Measurements from ENCODE around the gene AGAP1. TPM values are rescaled to one million over a fixed set of nuclear protein-coding genes. Genes with fewer than 3 reads are reported as not detected.
A peak's percentile ranks its signal among the peaks of the same experiment; 100 is the strongest.

The AGAP1 gene
- total RNA-seq, 6 experiments from 2014 or later, result 8.1 to 11.2 (median 9.8) TPM

DNA sequence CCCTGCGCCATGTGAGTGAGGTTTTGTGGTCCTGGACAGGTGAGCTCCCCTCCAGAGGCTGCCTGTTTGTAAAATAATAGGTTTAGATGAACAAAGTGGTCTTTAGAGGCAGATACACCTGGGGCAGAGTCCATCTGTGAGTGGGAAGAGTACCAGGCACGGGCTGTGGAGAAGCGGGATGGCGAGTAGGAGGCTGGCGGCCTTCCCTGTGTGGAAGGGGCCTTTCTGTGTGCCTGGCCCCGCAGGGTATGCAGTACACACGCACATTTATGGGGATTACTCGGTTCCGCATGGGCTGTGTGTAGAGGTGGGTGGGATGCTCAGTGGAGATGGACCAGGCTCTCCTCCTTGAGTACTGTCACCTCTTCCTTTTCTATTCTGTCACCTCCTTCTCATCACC lies 64.1 kb downstream of the AGAP1 start:
- intact Hi-C loops (cut with DNase I), result no loop called here
- DNase-seq (no peak), ATAC-seq (no peak)
- WGBS (ENCODE audit: insufficient coverage, low coverage, low lambda C conversion rate, missing lambda C conversion rate), result 70% methylated on average over 2 of the region's 9 CpGs
- Histone ChIP-seq H3K27ac (no peak overlapping the region), H3K9me3 (no peaks in the 10 kb centered on the region), H3K4me1 (no peaks in the 10 kb centered on the region), H3K4me3 (no peak overlapping the region), H3K27me3 (no peaks in the 10 kb centered on the region), H3K36me3 (no peaks in the 10 kb centered on the region)
- TF ChIP-seq, protein P1, sequence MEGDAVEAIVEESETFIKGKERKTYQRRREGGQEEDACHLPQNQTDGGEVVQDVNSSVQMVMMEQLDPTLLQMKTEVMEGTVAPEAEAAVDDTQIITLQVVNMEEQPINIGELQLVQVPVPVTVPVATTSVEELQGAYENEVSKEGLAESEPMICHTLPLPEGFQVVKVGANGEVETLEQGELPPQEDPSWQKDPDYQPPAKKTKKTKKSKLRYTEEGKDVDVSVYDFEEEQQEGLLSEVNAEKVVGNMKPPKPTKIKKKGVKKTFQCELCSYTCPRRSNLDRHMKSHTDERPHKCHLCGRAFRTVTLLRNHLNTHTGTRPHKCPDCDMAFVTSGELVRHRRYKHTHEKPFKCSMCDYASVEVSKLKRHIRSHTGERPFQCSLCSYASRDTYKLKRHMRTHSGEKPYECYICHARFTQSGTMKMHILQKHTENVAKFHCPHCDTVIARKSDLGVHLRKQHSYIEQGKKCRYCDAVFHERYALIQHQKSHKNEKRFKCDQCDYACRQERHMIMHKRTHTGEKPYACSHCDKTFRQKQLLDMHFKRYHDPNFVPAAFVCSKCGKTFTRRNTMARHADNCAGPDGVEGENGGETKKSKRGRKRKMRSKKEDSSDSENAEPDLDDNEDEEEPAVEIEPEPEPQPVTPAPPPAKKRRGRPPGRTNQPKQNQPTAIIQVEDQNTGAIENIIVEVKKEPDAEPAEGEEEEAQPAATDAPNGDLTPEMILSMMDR (IDR thresholded peaks at IDR 0.05), result no peak
- no peak for TF ChIP-seq POLR2A (IDR thresholded peaks at IDR 0.05)

DNA sequence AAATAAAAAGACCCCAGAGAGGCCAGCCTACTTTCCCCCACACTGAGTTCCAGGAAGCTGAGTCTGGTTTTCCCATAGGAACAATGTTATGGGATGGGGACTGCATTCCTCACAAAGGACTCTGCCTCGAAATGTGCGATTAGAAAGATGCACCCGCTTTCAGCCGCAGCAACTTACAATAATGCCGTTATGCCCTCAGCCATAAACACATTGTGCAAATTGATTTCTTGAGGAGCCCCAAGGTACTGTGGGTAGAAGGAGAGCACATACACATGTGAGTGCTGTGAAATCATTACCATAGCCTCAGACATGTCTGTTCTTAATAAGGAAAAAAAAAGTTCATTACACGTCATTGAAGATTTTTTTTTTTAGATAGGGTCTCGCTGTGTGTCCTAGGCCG lies 64.7 kb downstream of the AGAP1 start:
- TF ChIP-seq, protein P1 (IDR thresholded peaks at IDR 0.05), result no peak
- TF ChIP-seq POLR2A (IDR thresholded peaks at IDR 0.05), result no peak
- no peak for DNase-seq
- Histone ChIP-seq H3K27me3 (no peaks in the 10 kb centered on the region), H3K4me3 (no peak overlapping the region), H3K4me1 (no peaks in the 10 kb centered on the region), H3K9me3 (no peaks in the 10 kb centered on the region), H3K36me3 (no peaks in the 10 kb centered on the region), H3K27ac (no peak overlapping the region)
- 86% methylated on average over 3 of the region's 8 CpGs for WGBS (ENCODE audit: insufficient coverage, low coverage, low lambda C conversion rate, missing lambda C conversion rate)
- ATAC-seq, result no peak
- intact Hi-C loops (cut with DNase I), result no loop called here

DNA sequence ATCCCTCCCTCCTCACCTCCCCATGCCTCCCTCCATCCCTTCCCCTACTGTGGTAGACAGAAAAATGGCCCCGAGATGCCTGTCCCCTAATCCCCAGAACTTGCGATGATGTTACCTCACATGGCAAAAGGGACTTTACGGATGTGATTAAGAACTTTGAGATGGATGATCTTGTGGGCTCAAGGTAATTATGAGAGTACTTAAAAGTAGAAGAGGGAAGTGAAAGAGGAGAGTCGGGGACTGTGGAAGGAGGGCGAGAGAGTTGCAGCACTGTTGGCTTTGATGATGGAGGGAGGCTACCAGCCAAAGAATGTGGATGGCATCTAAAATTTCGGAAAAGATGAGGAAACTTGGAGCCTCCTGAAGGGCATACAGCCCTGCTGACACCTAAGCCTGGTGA lies 66.5 kb downstream of the AGAP1 start:
- ATAC-seq (no peak), DNase-seq (no peak)
- H3K4me1 ChIP-seq, result no peaks in the 10 kb centered on the region
- H3K27ac ChIP-seq, result no peak overlapping the region
- H3K4me3 ChIP-seq, result no peak overlapping the region
- no peak for TF ChIP-seq POLR2A (IDR thresholded peaks at IDR 0.05)
- TF ChIP-seq, protein P1 (IDR thresholded peaks at IDR 0.05), result no peak
- H3K27me3 ChIP-seq, result no peaks in the 10 kb centered on the region
- H3K36me3 ChIP-seq, result no peaks in the 10 kb centered on the region
- H3K9me3 ChIP-seq, result no peaks in the 10 kb centered on the region
- intact Hi-C loops (cut with DNase I), result no loop called here
- 81% methylated on average over 4 of the region's 6 CpGs for WGBS (ENCODE audit: insufficient coverage, low coverage, low lambda C conversion rate, missing lambda C conversion rate)

DNA sequence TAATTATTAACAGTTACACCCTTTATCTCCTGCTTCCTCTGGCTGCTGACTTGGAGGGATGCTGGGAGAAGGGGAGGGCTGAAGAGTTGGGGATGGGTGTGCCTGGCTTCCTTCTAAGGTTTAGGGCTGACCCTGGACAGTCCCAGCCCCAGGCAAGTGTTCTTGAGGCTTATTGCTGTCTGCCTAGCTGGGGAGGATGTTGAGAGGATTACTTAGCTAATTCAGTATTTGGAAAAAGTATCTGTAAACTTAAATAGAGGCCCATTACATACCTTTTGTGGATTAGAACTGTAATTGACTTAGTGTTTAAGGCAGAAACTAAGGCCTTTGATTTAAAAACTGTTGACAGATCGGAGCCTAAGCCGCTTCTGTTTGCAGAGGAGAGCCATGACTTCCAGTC lies 67.6 kb downstream of the AGAP1 start:
- Histone ChIP-seq H3K4me3 (no peak overlapping the region), H3K9me3 (no peaks in the 10 kb centered on the region), H3K36me3 (no peaks in the 10 kb centered on the region), H3K27me3 (no peaks in the 10 kb centered on the region), H3K4me1 (no peaks in the 10 kb centered on the region), H3K27ac (no peak overlapping the region)
- no peak for TF ChIP-seq POLR2A (IDR thresholded peaks at IDR 0.05)
- TF ChIP-seq, protein P1 (IDR thresholded peaks at IDR 0.05), result no peak
- WGBS (ENCODE audit: insufficient coverage, low coverage, low lambda C conversion rate, missing lambda C conversion rate), result 93% methylated on average over 2 of the region's 2 CpGs
- intact Hi-C loops (cut with DNase I), result no loop called here
- peak in 1 of 3 donors; percentile 5 for DNase-seq
- ATAC-seq, result no peak

Measured in right lobe of liver (tissue), 6 donors.